Measurements from ENCODE around the gene WIPF1.

- no peak for TF ChIP-seq CTCF (IDR thresholded peaks at IDR 0.05 in 2 of 3, conservative IDR thresholded peaks at IDR 0.05 in 1 of 3; ENCODE audit: borderline replicate concordance in 1 of 3, insufficient read depth in 1 of 3, low read depth in 2 of 3, low read length in 2 of 3)
- TF ChIP-seq SRF (IDR thresholded peaks at IDR 0.05; ENCODE audit: low read depth), result no peak
- no peak for TF ChIP-seq POLR2A (IDR thresholded peaks at IDR 0.05; ENCODE audit: borderline replicate concordance, extremely low read depth, insufficient read depth, insufficient read length)
- TF ChIP-seq SIN3A (IDR thresholded peaks at IDR 0.05; ENCODE audit: low read depth), result no peak
- no peak for TF ChIP-seq REST (IDR thresholded peaks at IDR 0.05; ENCODE audit: low read depth)
- TF ChIP-seq TCF7L2 (IDR thresholded peaks at IDR 0.05; ENCODE audit: borderline replicate concordance, extremely low read depth, insufficient read depth, insufficient read length), result no peak
- no peak for TF ChIP-seq MAX (IDR thresholded peaks at IDR 0.05)
- TF ChIP-seq YY1 (IDR thresholded peaks at IDR 0.05; ENCODE audit: extremely low read depth, insufficient replicate concordance, low read depth, low read length), result no peak
- TF ChIP-seq EZH2 (IDR thresholded peaks at IDR 0.05), result no peak
- TF ChIP-seq EZH2phosphoT487 (IDR thresholded peaks at IDR 0.05; ENCODE audit: borderline replicate concordance), result no peak
- no peak for TF ChIP-seq ELF1 (IDR thresholded peaks at IDR 0.05; ENCODE audit: borderline replicate concordance, low read depth)
- TF ChIP-seq EGR1 (IDR thresholded peaks at IDR 0.05; ENCODE audit: low read depth), result no peak
- TF ChIP-seq ZBTB33 (IDR thresholded peaks at IDR 0.05; ENCODE audit: extremely low read depth, insufficient replicate concordance, low read length), result no peak
Measured at GRCh38 chr2:174618179-174618578, 20.6 kb upstream of the WIPF1 start.

All from HCT116 (cell line).